ENCODE measurements around the gene NANOS2. TPM values are rescaled to one million over a fixed set of nuclear protein-coding genes. Genes with fewer than 3 reads are reported as not detected.

Gene NANOS2
- total RNA-seq, 1 experiment from 2014 or later: not detected

- Histone ChIP-seq H3K4me1 (ENCODE audit: insufficient read depth, low read length) (peaks cover 21% of the 10 kb centered on the region), H4K20me1 (ENCODE audit: low read length) (no peaks in the 10 kb centered on the region), H3K27ac (ENCODE audit: low read length) (no peak overlapping the region), H3K9ac (ENCODE audit: low read length) (no peak overlapping the region), H3K27me3 (ENCODE audit: low read length) (0 out of 2 replicates have a peak, but pooled peaks cover 9% of the 10 kb centered on the region), H3K36me3 (ENCODE audit: low read depth, low read length) (no peaks in the 10 kb centered on the region), H3K4me2 (ENCODE audit: low read length) (no peak overlapping the region), H3K9me3 (ENCODE audit: low read length) (no peaks in the 10 kb centered on the region), H3F3A (ENCODE audit: low read length, unreplicated experiment) (no peaks in the 10 kb centered on the region), H2AFZ (ENCODE audit: low read length) (no peak overlapping the region), H3K4me3 (ENCODE audit: low read length) (no peak overlapping the region), H3K9me2 (replicated peaks; ENCODE audit: low read length) (no peaks in the 10 kb centered on the region), H3K79me2 (ENCODE audit: low read length) (no peaks in the 10 kb centered on the region)
- DNase-seq (no peak), ATAC-seq (no peak)
- TF ChIP-seq EZH2 (IDR thresholded peaks at IDR 0.05; ENCODE audit: low read length, unreplicated experiment) (no peak), CTCF (conservative IDR thresholded peaks at IDR 0.05; ENCODE audit: low read depth, low read length) (peak; percentile 18; the same call in 1 of the 2 replicates)
- POLR2A ChIA-PET (ENCODE audit: unreplicated experiment): no interaction called here
- CTCF ChIA-PET: no interaction called here
- intact Hi-C loops (cut with micrococcal nuclease): no loop called here
- BruUV-seq (replicated peaks): no TSS peak
Observed at GRCh38 chr19:45960595-45961235, 46.1 kb upstream of the NANOS2 start.

- ATAC-seq (no peak), DNase-seq (no peak)
- Histone ChIP-seq H3K9ac (ENCODE audit: low read length) (no peak overlapping the region), H3K36me3 (ENCODE audit: low read depth, low read length) (no peaks in the 10 kb centered on the region), H2AFZ (ENCODE audit: low read length) (no peak overlapping the region), H4K20me1 (ENCODE audit: low read length) (no peaks in the 10 kb centered on the region), H3F3A (ENCODE audit: low read length, unreplicated experiment) (no peaks in the 10 kb centered on the region), H3K79me2 (ENCODE audit: low read length) (no peaks in the 10 kb centered on the region), H3K4me2 (ENCODE audit: low read length) (peak overlapping the region; percentile 31; the same call in 1 of the 2 replicates), H3K27ac (ENCODE audit: low read length) (no peak overlapping the region), H3K9me2 (replicated peaks; ENCODE audit: low read length) (no peaks in the 10 kb centered on the region), H3K4me3 (ENCODE audit: low read length) (no peak overlapping the region), H3K27me3 (ENCODE audit: low read length) (0 out of 2 replicates have a peak, but pooled peaks cover 9% of the 10 kb centered on the region), H3K9me3 (ENCODE audit: low read length) (no peaks in the 10 kb centered on the region), H3K4me1 (ENCODE audit: insufficient read depth, low read length) (peaks cover 27% of the 10 kb centered on the region)
- intact Hi-C loops (cut with micrococcal nuclease): no loop called here
- BruUV-seq (replicated peaks): no TSS peak
- TF ChIP-seq EZH2 (IDR thresholded peaks at IDR 0.05; ENCODE audit: low read length, unreplicated experiment) (no peak), CTCF (conservative IDR thresholded peaks at IDR 0.05; ENCODE audit: low read depth, low read length) (no peak), EZH2phosphoT487 (IDR thresholded peaks at IDR 0.05; ENCODE audit: borderline replicate concordance, low read length) (no peak)
- CTCF ChIA-PET: no interaction called here
- POLR2A ChIA-PET (ENCODE audit: unreplicated experiment): no interaction called here
Observed at GRCh38 chr19:45959517-45960025, 45.0 kb upstream of the NANOS2 start.
